ENCODE results near the gene PCCB.

- TF ChIP-seq MAX (IDR thresholded peaks at IDR 0.05) = no peak
- TF ChIP-seq PHF8 (conservative IDR thresholded peaks at IDR 0.05; ENCODE audit: low read depth, low read length) = no peak
- no peak for TF ChIP-seq CTCF (IDR thresholded peaks at IDR 0.05; ENCODE audit: control extremely low read depth in 1 of 3, insufficient read depth in 1 of 3, low read depth in 1 of 3, low read length in 3 of 3)
- TF ChIP-seq CEBPB (IDR thresholded peaks at IDR 0.05; ENCODE audit: low read depth, low read length) = no peak
- TF ChIP-seq SUZ12 (IDR thresholded peaks at IDR 0.05; ENCODE audit: low read length) = no peak
- no peak for TF ChIP-seq JUND (IDR thresholded peaks at IDR 0.05; ENCODE audit: low read length)
- TF ChIP-seq USF2 (IDR thresholded peaks at IDR 0.05; ENCODE audit: low read length) = no peak
- TF ChIP-seq YY1 (IDR thresholded peaks at IDR 0.05; ENCODE audit: low read depth, low read length) = no peak
- no peak for TF ChIP-seq POLR2A (IDR thresholded peaks at IDR 0.05; ENCODE audit: control extremely low read depth in 1 of 2, low read depth in 2 of 2, low read length in 2 of 2)
- no peak for TF ChIP-seq EP300 (IDR thresholded peaks at IDR 0.05; ENCODE audit: borderline replicate concordance in 1 of 2, low read depth in 2 of 2, low read length in 2 of 2)
- TF ChIP-seq EGR1 (IDR thresholded peaks at IDR 0.05; ENCODE audit: borderline replicate concordance, low read depth, low read length) = no peak
- no peak for TF ChIP-seq EZH2 (IDR thresholded peaks at IDR 0.05; ENCODE audit: low read depth, low read length, severe bottlenecking)
Measured at GRCh38 chr3:136346486-136346885, 96.3 kb downstream of the PCCB start.
